Mesendoderm (in vitro differentiated cells): ENCODE data around the gene TFR2.
A peak's percentile ranks its signal among the peaks of the same experiment; 100 is the strongest.

ENCODE experiments used
- DNase-seq: peaks from one replicate; pipeline ENCODE4 v3.0.0; 2013
- H2AK5ac ChIP-seq: 2 replicates; pipeline ENCODE4 v1.6.1; 2013; ENCODE audit warnings: low read length, inconsistent platforms
- H2BK120ac ChIP-seq: 2 replicates; pipeline ENCODE4 v1.6.1; 2013; ENCODE audit warnings: low read depth, mild to moderate bottlenecking, low read length, moderate library complexity, mixed read lengths
- H2BK15ac ChIP-seq: replicated peaks from 2 replicates; pipeline ENCODE4 v1.6.1; 2013; ENCODE audit warnings: low read depth, mild to moderate bottlenecking, moderate library complexity
- H2BK5ac ChIP-seq: 2 replicates; pipeline ENCODE4 v1.6.1; 2013; ENCODE audit warnings: low read length, inconsistent platforms
- H3K18ac ChIP-seq: 2 replicates; pipeline ENCODE4 v1.6.1; 2013; ENCODE audit warnings: mild to moderate bottlenecking, low read length, mixed read lengths
- H3K23ac ChIP-seq: one replicate; pipeline ENCODE4 v1.6.1; 2013; ENCODE audit warnings: low read length
- H3K27ac ChIP-seq: 2 replicates; pipeline ENCODE4 v1.5.1; 2013; ENCODE audit warnings: low read depth, mild to moderate bottlenecking, inconsistent platforms, low read length, moderate library complexity
- H3K27me3 ChIP-seq: 2 replicates; pipeline ENCODE4 v1.6.1; 2013; ENCODE audit warnings: low read length, control low read depth, mild to moderate bottlenecking, inconsistent platforms; ENCODE audit not compliant: insufficient read depth, poor library complexity
- H3K36me3 ChIP-seq: 2 replicates; pipeline ENCODE4 v1.6.1; 2013; ENCODE audit warnings: low read length, inconsistent platforms; ENCODE audit not compliant: control insufficient read depth, insufficient read depth
- H3K4ac ChIP-seq: one replicate; pipeline ENCODE4 v1.6.1; 2013; ENCODE audit warnings: low read depth, mild to moderate bottlenecking, low read length, moderate library complexity
- H3K4me1 ChIP-seq: 2 replicates; pipeline ENCODE4 v1.6.1; 2013; ENCODE audit warnings: low read depth, low read length, inconsistent platforms; ENCODE audit not compliant: control insufficient read depth
- H3K4me2 ChIP-seq: 2 replicates; pipeline ENCODE4 v1.6.1; 2013; ENCODE audit warnings: low read length
- H3K4me3 ChIP-seq: 2 replicates; pipeline ENCODE4 v1.5.1; 2013; ENCODE audit warnings: mild to moderate bottlenecking, low read length
- H3K56ac ChIP-seq: one replicate; pipeline ENCODE4 v1.6.1; 2013; ENCODE audit warnings: low read length
- H3K79me1 ChIP-seq: 2 replicates; pipeline ENCODE4 v1.6.1; 2013; ENCODE audit warnings: low read length, inconsistent platforms
- H3K79me2 ChIP-seq: 2 replicates; pipeline ENCODE4 v1.6.1; 2013; ENCODE audit warnings: mild to moderate bottlenecking, low read length; ENCODE audit not compliant: control insufficient read depth, insufficient read depth
- H3K9ac ChIP-seq: 2 replicates; pipeline ENCODE4 v1.6.1; 2013; ENCODE audit warnings: low read length, inconsistent platforms
- H4K5ac ChIP-seq: one replicate; pipeline ENCODE4 v1.6.1; 2013; ENCODE audit warnings: low read length
- H4K8ac ChIP-seq: one replicate; pipeline ENCODE4 v1.6.1; 2013; ENCODE audit warnings: low read depth, mild to moderate bottlenecking, control low read depth, low read length, moderate library complexity
- WGBS: extraction: QIAGEN DNeasy Blood & Tissue Kit; methylation state at CpG from one replicate; pipeline ENCODE4 v1.1.7; 2013; ENCODE audit warnings: low lambda C conversion rate, missing lambda C conversion rate; ENCODE audit not compliant: insufficient coverage; ENCODE audit errors: extremely low coverage; 5-methylcytosine and 5-hydroxymethylcytosine counted together

The TFR2 gene

DNA sequence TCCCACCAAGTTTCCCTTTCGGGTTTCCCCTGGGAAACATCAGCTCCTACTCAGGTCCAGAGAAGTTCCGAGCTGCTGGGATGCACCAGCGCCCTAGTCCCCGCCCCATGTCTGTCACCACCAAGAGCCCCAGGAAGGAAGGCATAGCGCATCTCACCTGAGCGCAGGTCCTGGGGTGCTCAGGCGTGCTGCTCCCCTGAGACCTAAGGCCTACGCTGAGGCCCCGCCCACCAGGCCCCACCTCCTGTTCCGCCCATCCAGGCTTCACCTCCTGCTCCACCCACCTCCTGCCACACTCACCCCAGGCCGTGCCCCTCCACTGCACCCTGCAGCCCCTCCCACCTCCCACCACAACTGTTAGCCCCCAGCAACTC lies 1.2 kb upstream of the TFR2 start:
- Histone ChIP-seq H3K4ac (no peak overlapping the region), H2BK15ac (no peak overlapping the region), H3K4me2 (no peak overlapping the region), H3K27ac (no peak overlapping the region), H3K27me3 (no peaks in the 10 kb centered on the region), H3K36me3 (no peaks in the 10 kb centered on the region), H3K9ac (no peak overlapping the region), H3K79me2 (no peaks in the 10 kb centered on the region), H2BK5ac (no peak overlapping the region), H2AK5ac (no peak overlapping the region), H3K4me1 (no peaks in the 10 kb centered on the region), H3K79me1 (no peaks in the 10 kb centered on the region), H3K23ac (no peak overlapping the region), H3K4me3 (no peak overlapping the region), H3K56ac (no peak overlapping the region), H4K5ac (no peak overlapping the region), H2BK120ac (no peak overlapping the region), H4K8ac (no peak overlapping the region), H3K18ac (no peak overlapping the region)
- DNase-seq: no peak
- WGBS: no CpG with 5 or more reads among the region's 11 CpGs

DNA sequence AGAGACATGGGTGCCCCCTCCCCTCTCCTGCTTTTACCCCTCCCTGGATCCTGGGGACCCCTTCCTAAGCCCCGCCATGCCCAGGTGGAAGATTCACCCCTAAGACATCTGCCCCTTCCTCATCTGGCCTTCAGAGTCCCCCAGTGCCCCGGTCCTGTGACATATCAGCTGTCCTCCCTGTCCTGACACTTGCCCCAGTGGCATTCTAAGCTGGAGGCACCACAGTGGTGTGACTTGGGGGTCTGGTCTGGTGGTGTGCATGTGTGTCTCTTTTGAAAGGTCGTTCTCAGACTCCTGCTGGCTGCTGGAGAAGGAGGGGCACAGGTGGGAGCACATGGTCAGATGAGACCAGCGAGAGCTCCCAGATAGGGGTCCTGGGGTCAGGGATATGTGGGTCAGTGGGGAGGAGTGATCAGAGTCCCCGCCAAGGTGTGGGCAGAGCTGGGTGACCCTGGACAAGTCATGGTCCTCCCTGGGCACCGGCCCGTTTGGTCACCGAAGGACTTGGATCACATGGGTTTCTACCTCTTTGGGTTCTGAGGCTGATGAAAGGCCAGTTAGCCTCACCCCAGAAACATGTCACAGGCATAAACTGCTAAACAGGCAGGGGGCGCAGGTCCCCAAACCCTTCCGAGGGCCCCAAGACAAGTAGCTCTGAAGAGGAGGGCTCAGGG lies 645 bp upstream of the TFR2 start:
- WGBS: no CpG with 5 or more reads among the region's 10 CpGs
- no peak for DNase-seq
- H3K4me2 ChIP-seq: no peak overlapping the region

DNA sequence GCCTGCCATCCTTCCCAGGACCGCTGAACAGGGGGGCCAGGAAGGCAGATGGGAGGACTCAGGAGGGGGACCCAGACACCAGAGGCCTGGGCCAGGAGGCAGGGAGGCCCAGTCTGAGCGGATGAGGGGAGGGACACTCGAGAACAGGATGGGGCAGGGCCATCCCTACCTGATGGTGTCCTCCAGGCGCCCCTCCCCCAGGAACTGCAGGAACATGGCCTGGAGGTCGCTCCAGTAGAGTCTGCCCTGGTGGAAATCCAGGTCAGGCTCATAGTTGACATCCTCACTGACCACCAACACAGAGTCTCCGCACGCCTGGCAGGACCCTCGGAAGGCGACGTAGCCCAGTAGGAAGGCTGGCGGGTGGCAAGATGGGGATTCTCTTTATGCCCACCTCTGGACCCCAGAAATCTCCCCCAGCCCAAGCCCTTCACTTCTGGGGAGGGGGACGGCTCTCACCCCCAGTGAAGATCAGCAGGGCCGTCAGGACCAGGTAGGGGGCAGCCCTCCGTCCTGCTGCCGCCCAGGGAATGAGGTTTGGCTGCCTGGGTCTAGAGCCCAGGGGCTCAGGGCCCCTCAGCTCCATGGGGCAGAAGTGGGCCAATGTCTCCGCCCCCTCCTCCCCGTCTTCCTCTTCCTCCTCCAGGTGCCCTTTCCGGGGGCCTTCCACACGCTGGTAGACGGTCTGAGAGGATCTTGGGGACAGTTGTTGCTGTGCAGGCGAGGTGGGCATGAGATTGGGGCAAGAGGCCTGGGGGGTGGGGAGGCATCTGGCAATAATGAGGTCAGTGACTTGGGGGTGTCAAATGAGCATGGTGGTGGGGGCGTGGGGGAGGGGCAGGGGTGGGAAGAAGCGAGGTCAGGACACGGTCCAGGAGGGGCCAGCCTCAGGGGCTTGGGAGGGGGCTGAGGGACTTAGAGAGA lies 573 bp downstream of the TFR2 start:
- H3K23ac ChIP-seq: peak overlapping the region; percentile 29
- no peak overlapping the region for H3K4me3 ChIP-seq
- H3K9ac ChIP-seq: no peak overlapping the region
- H3K4me2 ChIP-seq: no peak overlapping the region
- H3K79me1 ChIP-seq: no peaks in the 10 kb centered on the region
- H3K4me1 ChIP-seq: no peaks in the 10 kb centered on the region
- no peak overlapping the region for H2BK5ac ChIP-seq
- no peak overlapping the region for H3K56ac ChIP-seq
- no peaks in the 10 kb centered on the region for H3K27me3 ChIP-seq
- no peaks in the 10 kb centered on the region for H3K36me3 ChIP-seq
- no peak overlapping the region for H2BK15ac ChIP-seq
- no CpG with 5 or more reads among the region's 24 CpGs for WGBS
- no peak overlapping the region for H3K18ac ChIP-seq
- DNase-seq: no peak
- H3K79me2 ChIP-seq: no peaks in the 10 kb centered on the region
- H3K27ac ChIP-seq: no peak overlapping the region
- no peak overlapping the region for H4K5ac ChIP-seq
- no peak overlapping the region for H2BK120ac ChIP-seq
- H2AK5ac ChIP-seq: no peak overlapping the region
- H3K4ac ChIP-seq: no peak overlapping the region
- H4K8ac ChIP-seq: no peak overlapping the region

More for the DNA sequence above, 645 bp upstream of the TFR2 start:
- no peak overlapping the region for H3K4me3 ChIP-seq
- no peak overlapping the region for H3K18ac ChIP-seq
- no peak overlapping the region for H4K5ac ChIP-seq
- no peak overlapping the region for H2AK5ac ChIP-seq
- H2BK15ac ChIP-seq: no peak overlapping the region
- H3K79me2 ChIP-seq: no peaks in the 10 kb centered on the region
- H4K8ac ChIP-seq: no peak overlapping the region
- H2BK5ac ChIP-seq: no peak overlapping the region
- no peak overlapping the region for H3K9ac ChIP-seq
- H3K79me1 ChIP-seq: no peaks in the 10 kb centered on the region
- H2BK120ac ChIP-seq: no peak overlapping the region
- H3K36me3 ChIP-seq: no peaks in the 10 kb centered on the region
- no peaks in the 10 kb centered on the region for H3K27me3 ChIP-seq
- no peak overlapping the region for H3K23ac ChIP-seq
- H3K27ac ChIP-seq: no peak overlapping the region
- H3K4ac ChIP-seq: no peak overlapping the region
- H3K4me1 ChIP-seq: no peaks in the 10 kb centered on the region
- no peak overlapping the region for H3K56ac ChIP-seq

DNA sequence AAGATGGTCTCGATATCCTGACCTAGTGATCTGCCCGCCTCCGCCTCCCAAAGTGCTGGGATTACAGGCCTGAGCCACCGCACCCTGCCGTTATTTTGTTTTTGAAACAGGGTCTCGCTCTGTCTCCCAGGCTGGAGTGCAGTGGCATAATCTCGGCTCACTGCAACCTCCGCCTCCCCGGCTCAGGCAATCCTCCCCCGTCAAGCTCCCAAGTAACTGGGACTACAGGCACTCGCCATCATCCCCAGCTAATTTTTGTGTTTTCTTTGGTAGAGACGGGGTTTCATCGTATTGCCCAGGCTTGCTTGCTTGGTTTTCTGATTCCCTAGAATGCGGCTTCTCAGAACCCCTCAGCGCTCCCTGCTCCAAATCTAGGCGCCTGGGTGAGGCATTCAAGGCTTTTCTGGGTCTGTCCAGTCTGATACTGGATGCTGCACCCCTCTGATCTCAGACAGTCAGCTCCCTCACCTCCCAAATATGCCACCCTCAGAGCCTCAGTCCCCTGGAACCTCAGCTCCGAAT lies 1.3 kb downstream of the TFR2 start:
- Histone ChIP-seq H2BK15ac (no peak overlapping the region), H4K8ac (no peak overlapping the region), H3K4me1 (no peaks in the 10 kb centered on the region), H3K27me3 (no peaks in the 10 kb centered on the region), H3K79me2 (no peaks in the 10 kb centered on the region), H3K27ac (no peak overlapping the region), H2BK5ac (no peak overlapping the region), H3K23ac (no peak overlapping the region), H3K36me3 (no peaks in the 10 kb centered on the region), H2AK5ac (no peak overlapping the region), H3K18ac (no peak overlapping the region), H3K4ac (no peak overlapping the region), H4K5ac (no peak overlapping the region), H3K9ac (no peak overlapping the region), H2BK120ac (no peak overlapping the region), H3K4me2 (no peak overlapping the region), H3K56ac (no peak overlapping the region), H3K4me3 (no peak overlapping the region), H3K79me1 (no peaks in the 10 kb centered on the region)
- DNase-seq: no peak
- no CpG with 5 or more reads among the region's 17 CpGs for WGBS

DNA sequence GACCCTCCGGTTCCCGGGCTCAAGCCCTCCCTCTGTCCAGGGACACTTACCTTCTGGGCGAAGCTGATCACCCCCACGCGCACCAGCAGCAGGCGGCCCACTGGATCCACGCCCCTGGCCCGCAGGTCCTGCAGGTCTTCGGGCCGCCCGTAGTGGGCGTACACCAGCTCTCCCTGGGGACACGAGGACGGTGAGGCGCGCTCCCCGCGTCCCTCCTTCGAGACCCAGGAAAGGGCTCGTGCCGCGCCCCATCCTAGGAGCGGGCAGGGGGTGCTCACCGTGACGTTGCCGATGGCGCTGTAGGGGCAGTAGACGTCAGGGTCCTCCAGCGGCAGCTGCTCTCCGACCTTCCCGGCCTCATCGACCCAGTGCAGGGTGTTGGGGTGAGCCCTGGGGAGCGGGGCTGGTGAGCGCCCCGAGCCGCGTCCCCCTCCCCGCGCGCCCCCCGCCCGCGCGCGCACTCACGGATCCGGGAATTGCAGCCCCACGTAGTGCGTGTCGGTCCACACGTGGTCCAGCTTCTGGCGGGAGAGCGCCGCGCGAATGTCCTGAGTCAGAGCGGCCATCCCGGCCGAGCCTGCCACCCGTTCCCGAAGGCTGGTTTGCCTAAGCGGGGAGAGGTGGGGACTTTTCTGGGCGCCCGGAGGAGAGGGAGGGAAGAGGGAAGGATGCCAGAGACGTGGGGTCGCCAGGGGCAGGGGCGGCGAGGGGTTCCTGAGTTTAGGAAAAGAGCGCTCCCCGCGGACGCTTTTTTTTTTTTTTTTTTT lies 8.2 kb downstream of the TFR2 start:
- peak overlapping the region; percentile 15 for H2BK120ac ChIP-seq
- no peak overlapping the region for H2BK15ac ChIP-seq
- peak; percentile 40 for DNase-seq
- WGBS: no CpG with 5 or more reads among the region's 72 CpGs
- peak overlapping the region; percentile 99 for H3K4me2 ChIP-seq
- no peak overlapping the region for H2AK5ac ChIP-seq
- H3K79me2 ChIP-seq: no peaks in the 10 kb centered on the region
- H4K8ac ChIP-seq: no peak overlapping the region
- peak overlapping the region; percentile 32 for H3K18ac ChIP-seq
- peak overlapping the region; percentile 83 for H3K9ac ChIP-seq
- H3K36me3 ChIP-seq: no peaks in the 10 kb centered on the region
- no peak overlapping the region for H3K27ac ChIP-seq
- H3K56ac ChIP-seq: peak overlapping the region; percentile 86
- H3K23ac ChIP-seq: no peak overlapping the region
- H3K79me1 ChIP-seq: no peaks in the 10 kb centered on the region
- H3K4me3 ChIP-seq: peak overlapping the region; percentile 46
- H2BK5ac ChIP-seq: no peak overlapping the region
- H3K4ac ChIP-seq: peak overlapping the region; percentile 8
- no peaks in the 10 kb centered on the region for H3K27me3 ChIP-seq
- H4K5ac ChIP-seq: no peak overlapping the region
- H3K4me1 ChIP-seq: no peaks in the 10 kb centered on the region
